Cardiac fibroblast (primary cell): ENCODE measurements around the gene SLC51A.
A peak's percentile ranks its signal among the peaks of the same experiment; 100 is the strongest.

Experiments
- DNase-seq, 2 donors: peaks; one replicate each; pipeline versions ENCODE4 v3.0.0 to v3.0.0-alpha.2; 2010; ENCODE audit warnings: low read depth in 2 of 2
- H3K4me3 ChIP-seq, 2 donors: replicated peaks in 1 of 2; 1 replicate in 1 of 2; 2 replicates in 1 of 2; pipeline ENCODE4 v1.5.1; 2011; ENCODE audit warnings: low read depth in 2 of 2, low read length in 2 of 2, mild to moderate bottlenecking in 2 of 2, moderate library complexity in 1 of 2
- CTCF ChIP-seq: IDR thresholded peaks from one replicate; pipeline ENCODE4 v1.5.1; 2011; ENCODE audit warnings: low read depth, mild to moderate bottlenecking, low read length, inconsistent platforms

SLC51A gene

GRCh38 chr3:196217307-196218154 is 1.2 kb downstream of the SLC51A start:
- no peak for TF ChIP-seq CTCF
- no peak overlapping the region for H3K4me3 ChIP-seq
- DNase-seq: no peak

GRCh38 chr3:196218155-196218712 is 1.9 kb downstream of the SLC51A start:
- H3K4me3 ChIP-seq: no peak overlapping the region

GRCh38 chr3:196219194-196219969 is 3.0 kb downstream of the SLC51A start:
- TF ChIP-seq CTCF: no peak
- H3K4me3 ChIP-seq: peak overlapping the region; percentile 15 to 35
- DNase-seq: peak; percentile 92 to 94

More at GRCh38 chr3:196218155-196218712, 1.9 kb downstream of the SLC51A start:
- TF ChIP-seq CTCF: no peak
- no peak for DNase-seq

- no peak for DNase-seq
- no peak for TF ChIP-seq CTCF
- H3K4me3 ChIP-seq: no peak overlapping the region
Observed at GRCh38 chr3:196219970-196220311, 3.6 kb downstream of the SLC51A start.

GRCh38 chr3:196220587-196220986 is 4.3 kb downstream of the SLC51A start:
- H3K4me3 ChIP-seq: no peak overlapping the region
- DNase-seq: no peak

GRCh38 chr3:196220991-196221390 is 4.7 kb downstream of the SLC51A start:
- TF ChIP-seq CTCF: no peak

More at GRCh38 chr3:196220587-196220986, 4.3 kb downstream of the SLC51A start:
- no peak for TF ChIP-seq CTCF

More at GRCh38 chr3:196220991-196221390, 4.7 kb downstream of the SLC51A start:
- H3K4me3 ChIP-seq: no peak overlapping the region
- no peak for DNase-seq
